HepG2 (cell line): Measurements from ENCODE around the gene CALY. TPM values are rescaled to one million over a fixed set of nuclear protein-coding genes. Genes with fewer than 3 reads are reported as not detected.
A peak's percentile ranks its signal among the peaks of the same experiment; 100 is the strongest.

Experiments used
- ATAC-seq: fragments of 200-7000 bp; cut with Tn5 transposase; 3 replicates; pipeline ENCODE4 v1.9.1; 2020; ENCODE audit warnings: mild to moderate bottlenecking, moderate library complexity
- BruUV-seq: library from RNA; stranded (reverse); fragments of 400-500 nt; replicated peaks from 2 replicates; lab custom pipeline; 2021; lab: Mats Ljungman, UMichigan
- CTCF ChIA-PET: fragments of 300-600 bp; formaldehyde crosslinking; extraction: SDS; loops from one replicate; lab custom pipeline; 2021; ENCODE audit warnings: low total read pairs, inconsistent platforms, low intra/inter-chr PET ratio; lab: Yijun Ruan, JAX
- POLR2A ChIA-PET: fragments of 350-600 bp; sonication (Branson Sonifier 250); formaldehyde crosslinking; loops from one replicate; lab custom pipeline; 2020; ENCODE audit warnings: antibody characterized with exemption, inconsistent platforms; lab: Yijun Ruan, JAX
- DNase-seq: peaks from one replicate; pipeline ENCODE4 v3.0.0-alpha.2; 2015; ENCODE audit warnings: low spot score
- FAIRE-seq: peaks from 3 replicates; lab custom pipeline; 2011; peaks lifted over from hg19 to GRCh38; lab: Jason Lieb, UNC
- H2AFZ ChIP-seq: one replicate; pipeline ENCODE4 v1.6.1; 2011; ENCODE audit warnings: low read length, inconsistent platforms
- H3K27ac ChIP-seq: fragments of 300-600 bp; 3 replicates; pipeline ENCODE4 v1.8.0; 2011; ENCODE audit warnings: mixed run types, mild to moderate bottlenecking, mixed read lengths, low read length, inconsistent platforms; ENCODE audit not compliant: insufficient read depth; ENCODE audit errors: extremely low read length
- H3K27me3 ChIP-seq, 2 experiments: fragments of 200-600 bp in 1 of 2; 2 replicates in 1 of 2; 3 replicates in 1 of 2; pipeline versions ENCODE4 v1.6.0 to v1.8.0; 2011; ENCODE audit warnings: low read length in 2 of 2, mild to moderate bottlenecking in 2 of 2, moderate library complexity in 2 of 2, inconsistent platforms in 1 of 2; ENCODE audit not compliant: insufficient read depth in 2 of 2, control insufficient read depth in 1 of 2
- H3K36me3 ChIP-seq, 2 experiments: fragments of 200-600 bp in 1 of 2; replicated peaks in 1 of 2; 2 replicates in 1 of 2; 3 replicates in 1 of 2; pipeline versions ENCODE4 v1.5.1 to v1.8.0; 2011; ENCODE audit warnings: low read length in 2 of 2, inconsistent platforms in 1 of 2; ENCODE audit not compliant: insufficient read depth in 2 of 2, control insufficient read depth in 1 of 2
- H3K4me1 ChIP-seq: 2 replicates; pipeline ENCODE4 v1.5.1; 2012; ENCODE audit warnings: low read length, inconsistent platforms; ENCODE audit not compliant: insufficient read depth
- H3K4me2 ChIP-seq: 2 replicates; pipeline ENCODE4 v1.6.0; 2011; ENCODE audit warnings: low read depth, low read length, inconsistent platforms
- H3K4me3 ChIP-seq, 3 experiments: fragments of 200-600 bp in 1 of 3; sonication (generic), shearing (Covaris generic) in 1 of 3; replicated peaks in 1 of 3; 2 replicates each; pipeline ENCODE4 v1.5.1; 2011 to 2016; ENCODE audit warnings: low read length in 3 of 3, inconsistent platforms in 2 of 3, low read depth in 2 of 3, mild to moderate bottlenecking in 2 of 3, control low read depth in 1 of 3, mixed read lengths in 1 of 3; ENCODE audit not compliant: insufficient read depth in 1 of 3
- H3K79me2 ChIP-seq: one replicate; pipeline ENCODE4 v1.6.1; 2011; ENCODE audit warnings: low read length, inconsistent platforms; ENCODE audit not compliant: insufficient read depth
- H3K9ac ChIP-seq: 2 replicates; pipeline ENCODE4 v1.6.0; 2011; ENCODE audit warnings: mild to moderate bottlenecking, low read depth, low read length, inconsistent platforms; ENCODE audit not compliant: insufficient read depth
- H3K9me3 ChIP-seq: 2 replicates; pipeline ENCODE4 v1.5.1; 2012; ENCODE audit warnings: mild to moderate bottlenecking, low read length
- H4K20me1 ChIP-seq: 2 replicates; pipeline ENCODE4 v1.6.0; 2011; ENCODE audit warnings: inconsistent platforms, mild to moderate bottlenecking, low read length, moderate library complexity; ENCODE audit not compliant: insufficient read depth
- ATF4 ChIP-seq, 2 experiments: fragments of 450-650 bp in 1 of 2; sonication (generic) in 1 of 2; formaldehyde crosslinking; IDR thresholded peaks; 2 replicates each; pipeline versions ENCODE4 v1.5.0 to v1.8.0; 2020 to 2022; ENCODE audit warnings: mild to moderate bottlenecking in 1 of 2, missing genetic modification reagents in 1 of 2
- EZH2 ChIP-seq: conservative IDR thresholded peaks from 2 replicates; pipeline ENCODE4 v1.6.1; 2012; ENCODE audit warnings: mild to moderate bottlenecking, low read depth, low read length, moderate library complexity
- ZFX ChIP-seq: sonication (generic); formaldehyde crosslinking; IDR thresholded peaks from 2 replicates; pipeline ENCODE4 v1.4.0; 2020; ENCODE audit warnings: mild to moderate bottlenecking, low read depth, missing genetic modification reagents, moderate library complexity
- ZNF687 ChIP-seq: sonication (generic); formaldehyde crosslinking; IDR thresholded peaks from 2 replicates; pipeline ENCODE4 v1.5.1; 2020; ENCODE audit warnings: mild to moderate bottlenecking, missing genetic modification reagents, moderate library complexity
- WGBS: methylation state at CpG from one replicate; pipeline ENCODE4 v1.1.6; 2017; ENCODE audit warnings: low lambda C conversion rate; 5-methylcytosine and 5-hydroxymethylcytosine counted together
- in situ Hi-C: cut with HindIII; loops from 2 replicates; pipeline ENCODE4 v1.10.0; 2017; ENCODE audit warnings: low pct_unique_long_range_greater_than_20kb; ENCODE audit not compliant: extremely low pct_ligation_motif_present
- intact Hi-C: fragments of 100-400 bp; cut with micrococcal nuclease; formaldehyde crosslinking; loops from one replicate; pipeline ENCODE4 v1.10.0; 2022; ENCODE audit not compliant: unreplicated experiment
- polyA plus RNA-seq, 8 experiments: library from polyadenylated mRNA; depleted of rRNA in 3 of 8; stranded (reverse) in 7 of 8; unstranded in 1 of 8; fragments of >200 nt; fragmentation: Illumina TruSeq in 4 of 8; extraction: Trizol in 4 of 8; gene quantifications; 2 replicates each; pipeline versions ENCODE4 v1.2.1 to v1.2.3, GENCODE V29; 2011 to 2016; ENCODE audit warnings: low read depth in 4 of 8, missing spikeins in 1 of 8, mixed read lengths in 1 of 8; ENCODE audit not compliant: insufficient read depth in 1 of 8
- total RNA-seq, 5 experiments: library from RNA; depleted of rRNA; stranded (reverse); fragments of >200 nt; fragmentation: Illumina TruSeq; extraction: Trizol; gene quantifications; 2 replicates each; pipeline ENCODE4 v1.2.3, GENCODE V29; 2016; ENCODE audit warnings: low read depth in 1 of 5

CALY gene
- total and polyA plus RNA-seq, 2 of the 13 experiments (the other 11 are each of a cell fraction or from before 2014, with no cell fraction given) = 0.08 TPM; not detected in 1

GRCh38 chr10:133326223-133326551, 10.5 kb downstream of the CALY start:
- intact Hi-C loops (loop anchor here (10.0 kb wide), 1 partner anchor 49 kb away; the partner anchor contains the start of genes ECHS1 and PAOX), in situ Hi-C loops (no loop called here)
- no TSS peak for BruUV-seq
- ATAC-seq (no peak), FAIRE-seq (no peak), DNase-seq (no peak)
- Histone ChIP-seq H3K27ac (no peak overlapping the region), H2AFZ (no peak overlapping the region), H3K79me2 (no peaks in the 10 kb centered on the region), H3K27me3 (peaks cover 5 to 52% of the 10 kb centered on the region in 2 experiments), H4K20me1 (no peaks in the 10 kb centered on the region), H3K4me1 (peaks cover 29% of the 10 kb centered on the region), H3K4me2 (peak overlapping the region; percentile 83), H3K9ac (peak overlapping the region; percentile 34; the same call in 1 of the 2 replicates), H3K4me3 (peak overlapping the region; percentile 55 to 74 (median 61); a peak in 5 of 6 replicates), H3K36me3 (no peaks in the 10 kb centered on the region), H3K9me3 (no peaks in the 10 kb centered on the region)
- 53% methylated on average over 8 of the region's 9 CpGs for WGBS
- ChIA-PET POLR2A (interaction anchor here (4.5 kb wide), 1 partner anchor 21 kb away, joined by 31 read pairs; the partner anchor contains the start of gene PRAP1), CTCF (no interaction called here)
- TF ChIP-seq ZFX (CRISPR knock-in tag) (peak; percentile 3; the same call in 1 of the 2 replicates), EZH2 (peak; percentile 11; the same call in 1 of the 2 replicates), ATF4 (CRISPR knock-in tag; IDR thresholded peaks at IDR 0.05) (no peak), ZNF687 (0 out of 2 replicates have a peak, but pooled peaks have one; percentile 4)
